Upper lobe of right lung (tissue), 1 donor: ENCODE results near the gene DISP3. TPM values are rescaled to one million over a fixed set of nuclear protein-coding genes. Genes with fewer than 3 reads are reported as not detected.

Source experiments
- ATAC-seq: fragments of 200-7000 bp; cut with Tn5 transposase; one replicate; pipeline ENCODE4 v1.9.1; 2020; ENCODE audit warnings: mild to moderate bottlenecking, moderate library complexity
- DNase-seq: peaks from one replicate; pipeline ENCODE4 v3.0.0-alpha.2; 2020
- H3K27ac ChIP-seq: fragments of 200-600 bp; one replicate; pipeline ENCODE4 v1.8.0; 2022
- H3K27me3 ChIP-seq: fragments of 200-600 bp; one replicate; pipeline ENCODE4 v1.8.0; 2022; ENCODE audit warnings: mild to moderate bottlenecking
- H3K36me3 ChIP-seq: fragments of 200-600 bp; one replicate; pipeline ENCODE4 v1.8.0; 2022
- H3K4me1 ChIP-seq: fragments of 200-600 bp; one replicate; pipeline ENCODE4 v1.8.0; 2022
- H3K4me3 ChIP-seq: fragments of 200-600 bp; one replicate; pipeline ENCODE4 v1.8.0; 2022; ENCODE audit warnings: mild to moderate bottlenecking
- H3K9me3 ChIP-seq: fragments of 200-600 bp; one replicate; pipeline ENCODE4 v1.8.0; 2022
- CTCF ChIP-seq: fragments of 200-600 bp; IDR thresholded peaks from one replicate; pipeline ENCODE4 v1.8.0; 2022; ENCODE audit warnings: antibody characterized with exemption
- intact Hi-C: fragments of 100-400 bp; cut with DNase I; formaldehyde crosslinking; loops from one replicate; pipeline ENCODE4 v1.11.0; 2022
- total RNA-seq: library from RNA; stranded (reverse); fragmentation: NEBNext Ultra II Directional; extraction: Animal tissue kit (Norgen Biotek cat#: 25700); gene quantifications from one replicate; pipeline ENCODE4 v1.2.1, GENCODE V29; 2021
- donor health status: DM: no; HTN: yes; CAD: no; lungs with severe emphysema.

The DISP3 gene
- total RNA-seq, 1 donor from 2014 or later, result not detected

DNA sequence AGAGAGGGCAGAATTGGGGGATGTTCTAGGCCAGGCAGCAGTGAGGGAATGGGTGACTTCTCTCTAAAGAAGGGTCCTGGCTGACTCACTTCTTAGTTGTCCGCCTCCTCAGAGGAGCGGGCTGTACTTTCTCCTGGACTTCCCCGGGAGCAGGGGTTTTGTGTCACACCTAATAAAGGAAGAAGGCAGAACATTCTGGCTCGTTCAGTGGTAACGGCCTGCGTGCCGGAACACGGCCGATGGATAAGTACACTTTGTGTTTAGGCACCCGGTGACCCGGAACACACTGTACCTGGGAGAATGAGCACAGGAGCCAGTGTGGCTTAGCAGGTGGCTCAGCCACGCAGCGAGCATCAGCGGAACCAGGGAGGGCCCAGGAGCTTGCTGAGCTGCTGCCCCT is 90.6 kb downstream of the DISP3 start:
- no peak overlapping the region for H3K4me3 ChIP-seq
- DNase-seq (no peak), ATAC-seq (no peak)
- no peaks in the 10 kb centered on the region for H3K36me3 ChIP-seq
- intact Hi-C loops, result no loop called here
- H3K27me3 ChIP-seq, result peaks cover 10% of the 10 kb centered on the region
- no peaks in the 10 kb centered on the region for H3K4me1 ChIP-seq
- no peak for TF ChIP-seq CTCF
- no peaks in the 10 kb centered on the region for H3K9me3 ChIP-seq
- H3K27ac ChIP-seq, result no peak overlapping the region

- intact Hi-C loops, result no loop called here
- Histone ChIP-seq H3K4me1 (no peaks in the 10 kb centered on the region), H3K27ac (no peak overlapping the region), H3K4me3 (no peak overlapping the region), H3K36me3 (no peaks in the 10 kb centered on the region), H3K27me3 (peaks cover 10% of the 10 kb centered on the region), H3K9me3 (no peaks in the 10 kb centered on the region)
- TF ChIP-seq CTCF, result no peak
- ATAC-seq (no peak), DNase-seq (no peak)
These were observed 91.0 kb downstream of the DISP3 start for GRCh38 chr1:11569954-11570353.

- TF ChIP-seq CTCF, result no peak
- DNase-seq, result no peak
- H3K27me3 ChIP-seq, result peaks cover 10% of the 10 kb centered on the region
- no peaks in the 10 kb centered on the region for H3K9me3 ChIP-seq
- H3K36me3 ChIP-seq, result no peaks in the 10 kb centered on the region
- H3K4me3 ChIP-seq, result no peak overlapping the region
- H3K27ac ChIP-seq, result no peak overlapping the region
- H3K4me1 ChIP-seq, result no peaks in the 10 kb centered on the region
- ATAC-seq, result no peak
- intact Hi-C loops, result no loop called here
These were observed 91.9 kb downstream of the DISP3 start for GRCh38 chr1:11570821-11571380.

GRCh38 chr1:11571906-11572616 is 93.1 kb downstream of the DISP3 start:
- DNase-seq, result no peak
- intact Hi-C loops, result no loop called here

GRCh38 chr1:11573116-11573692 is 94.2 kb downstream of the DISP3 start:
- no peak for DNase-seq
- no peak overlapping the region for H3K27ac ChIP-seq
- intact Hi-C loops, result no loop called here
- H3K4me3 ChIP-seq, result no peak overlapping the region
- H3K9me3 ChIP-seq, result no peaks in the 10 kb centered on the region
- no peak for TF ChIP-seq CTCF
- peaks cover 10% of the 10 kb centered on the region for H3K27me3 ChIP-seq
- ATAC-seq, result no peak
- no peaks in the 10 kb centered on the region for H3K4me1 ChIP-seq
- no peaks in the 10 kb centered on the region for H3K36me3 ChIP-seq

More at GRCh38 chr1:11571906-11572616, 93.1 kb downstream of the DISP3 start:
- no peak for ATAC-seq
- H3K9me3 ChIP-seq, result no peaks in the 10 kb centered on the region
- H3K36me3 ChIP-seq, result no peaks in the 10 kb centered on the region
- H3K27me3 ChIP-seq, result peaks cover 10% of the 10 kb centered on the region
- TF ChIP-seq CTCF, result no peak
- H3K4me3 ChIP-seq, result no peak overlapping the region
- no peak overlapping the region for H3K27ac ChIP-seq
- no peaks in the 10 kb centered on the region for H3K4me1 ChIP-seq
